Endothelial cell of umbilical vein (primary cell): Measurements from ENCODE around the gene VAV2. TPM values are rescaled to one million over a fixed set of nuclear protein-coding genes. Genes with fewer than 3 reads are reported as not detected.

Experiments
- BruUV-seq: library from RNA; stranded (reverse); fragments of 400-500 nt; replicated peaks from 2 replicates; lab custom pipeline; 2021; lab: Mats Ljungman, UMichigan
- CTCF ChIA-PET: fragments of 300-600, 350-600 bp; sonication (Branson Sonifier 250); formaldehyde crosslinking; loops from one replicate; lab custom pipeline; 2021; ENCODE audit warnings: antibody characterized with exemption, inconsistent platforms; lab: Charles Lee
- POLR2A ChIA-PET: fragments of 300-600, 350-600 bp; sonication (Branson Sonifier 250); formaldehyde crosslinking; loops from one replicate; lab custom pipeline; 2021; ENCODE audit warnings: antibody characterized with exemption, inconsistent platforms; lab: Charles Lee
- DNase-seq: peaks from one replicate; pipeline ENCODE4 v3.0.0-alpha.2; 2011; ENCODE audit warnings: low read depth, low spot score
- FAIRE-seq: peaks from 2 replicates; lab custom pipeline; 2011; peaks lifted over from hg19 to GRCh38; lab: Jason Lieb, UNC
- H2AFZ ChIP-seq: 2 replicates; pipeline ENCODE4 v1.6.0; 2012; ENCODE audit warnings: low read depth, low read length, control low read depth, inconsistent platforms
- H3K27ac ChIP-seq: 2 replicates; pipeline ENCODE4 v1.5.1; 2011; ENCODE audit warnings: low read depth, mild to moderate bottlenecking, control low read depth, low read length, moderate library complexity; ENCODE audit not compliant: insufficient read depth
- H3K27me3 ChIP-seq, 2 experiments: 2 replicates each; pipeline versions ENCODE4 v1.6.0 to v1.6.1; 2011; ENCODE audit warnings: low read length in 2 of 2, mixed read lengths in 1 of 2; ENCODE audit not compliant: control insufficient read depth in 2 of 2, insufficient read depth in 2 of 2
- H3K36me3 ChIP-seq, 2 experiments: 2 replicates in 1 of 2; 3 replicates in 1 of 2; pipeline ENCODE4 v1.5.1; 2011; ENCODE audit warnings: low read length in 2 of 2, mild to moderate bottlenecking in 1 of 2, moderate library complexity in 1 of 2; ENCODE audit not compliant: control insufficient read depth in 2 of 2, insufficient read depth in 2 of 2; ENCODE audit errors: extremely low read depth in 1 of 2
- H3K4me1 ChIP-seq: 3 replicates; pipeline ENCODE4 v1.5.1; 2011; ENCODE audit warnings: mild to moderate bottlenecking, low read length; ENCODE audit not compliant: control insufficient read depth, insufficient read depth; ENCODE audit errors: extremely low read depth
- H3K4me2 ChIP-seq: 2 replicates; pipeline ENCODE4 v1.6.1; 2011; ENCODE audit warnings: low read length, control low read depth, mixed read lengths; ENCODE audit not compliant: insufficient read depth
- H3K4me3 ChIP-seq, 3 experiments: fragments of 200-600 bp in 1 of 3; sonication (generic), shearing (Covaris generic) in 1 of 3; replicated peaks in 1 of 3; 2 replicates each; pipeline ENCODE4 v1.5.1; 2011 to 2016; ENCODE audit warnings: control low read depth in 3 of 3, low read length in 3 of 3, mild to moderate bottlenecking in 2 of 3, inconsistent platforms in 1 of 3, low read depth in 1 of 3, moderate library complexity in 1 of 3; ENCODE audit not compliant: insufficient read depth in 1 of 3
- H3K79me2 ChIP-seq: 2 replicates; pipeline ENCODE4 v1.6.0; 2012; ENCODE audit warnings: low read length, inconsistent platforms; ENCODE audit not compliant: control insufficient read depth, insufficient read depth
- H3K9ac ChIP-seq: replicated peaks from 2 replicates; pipeline ENCODE3; 2011; ENCODE audit warnings: low read length, control low read depth; ENCODE audit not compliant: insufficient read depth; ENCODE audit errors: extremely low read depth
- H3K9me1 ChIP-seq: replicated peaks from 3 replicates; pipeline ENCODE4 v1.6.0; 2011; ENCODE audit warnings: mild to moderate bottlenecking, low read length; ENCODE audit not compliant: control insufficient read depth, insufficient read depth; ENCODE audit errors: extremely low read depth
- H3K9me3 ChIP-seq: replicated peaks from 2 replicates; pipeline ENCODE4 v1.5.1; 2012; ENCODE audit warnings: low read length, inconsistent platforms; ENCODE audit not compliant: control insufficient read depth, insufficient read depth
- H4K20me1 ChIP-seq: replicated peaks from 2 replicates; pipeline ENCODE3; 2011; ENCODE audit warnings: mild to moderate bottlenecking, low read length; ENCODE audit not compliant: control insufficient read depth, insufficient read depth; ENCODE audit errors: extremely low read depth
- CTCF ChIP-seq, 2 donors: IDR thresholded peaks; 1 replicate in 1 of 2; 2 replicates in 1 of 2; pipeline ENCODE4 v1.5.1; 2011; ENCODE audit warnings: low read length in 2 of 2, mild to moderate bottlenecking in 2 of 2, moderate library complexity in 2 of 2, control low read depth in 1 of 2, inconsistent platforms in 1 of 2, low read depth in 1 of 2; ENCODE audit not compliant: insufficient read depth in 1 of 2; ENCODE audit errors: extremely low read depth in 1 of 2
- EZH2 ChIP-seq: IDR thresholded peaks from 2 replicates; pipeline ENCODE4 v1.6.1; 2012; ENCODE audit warnings: borderline replicate concordance, low read depth, mild to moderate bottlenecking, moderate library complexity, low read length, inconsistent platforms; ENCODE audit not compliant: severe bottlenecking
- JUN ChIP-seq: IDR thresholded peaks from 2 replicates; pipeline ENCODE4 v1.6.1; 2011; ENCODE audit warnings: borderline replicate concordance, low read depth; ENCODE audit not compliant: insufficient read length, insufficient read depth
- MYC ChIP-seq: IDR thresholded peaks from one replicate; pipeline ENCODE4 v1.6.1; 2011; ENCODE audit warnings: mild to moderate bottlenecking, low read depth, low read length
- POLR2AphosphoS5 ChIP-seq: IDR thresholded peaks from 2 replicates; pipeline ENCODE4 v1.6.1; 2012; ENCODE audit warnings: low read depth, mild to moderate bottlenecking, control low read depth, low read length, moderate library complexity; ENCODE audit not compliant: insufficient read depth
- dilution Hi-C: fragments of 300-500 bp; cut with MboI; formaldehyde crosslinking; loops from one replicate; pipeline ENCODE4 v1.15.0; 2019; ENCODE audit warnings: low sequenced_read_pairs; ENCODE audit not compliant: extremely low pct_ligation_motif_present
- intact Hi-C: fragments of 100-400 bp; cut with micrococcal nuclease; formaldehyde crosslinking; loops from one replicate; pipeline ENCODE4 v1.10.0; 2022
- polyA plus RNA-seq, 4 experiments: library from polyadenylated mRNA; depleted of rRNA in 3 of 4; stranded (reverse) in 3 of 4; unstranded in 1 of 4; fragments of >200 nt; gene quantifications; 2 replicates each; pipeline versions ENCODE4 v1.2.1 to v1.2.3, GENCODE V29; 2011 to 2012; ENCODE audit warnings: missing spikeins in 1 of 4
- total RNA-seq: library from RNA; stranded (reverse); gene quantifications from 2 replicates; pipeline ENCODE4 v1.2.3, GENCODE V29; 2021

The VAV2 gene
- total and polyA plus RNA-seq, 2 donors (not counting 3 experiments of a cell fraction or from before 2014, with no cell fraction given): 10.6 to 30.6 TPM

- DNase-seq (no peak), FAIRE-seq (no peak)
- no peaks in the 10 kb centered on the region for H3K36me3 ChIP-seq
- ChIA-PET POLR2A (interaction anchor here (0.5 to 1.4 kb wide), 3 partner anchors 31 to 211 kb away, joined by 3 to 6 read pairs (median 5); no protein-coding TSS in a partner anchor), CTCF (interaction anchor here (0.8 to 5.5 kb wide), 34 partner anchors 12 to 461 kb away, joined by 3 to 232 read pairs (median 6); partner anchors contain the start of genes BRD3OS and SARDH)
- H3K79me2 ChIP-seq: peaks cover 28% of the 10 kb centered on the region
- H3K9me1 ChIP-seq: no peaks in the 10 kb centered on the region
- no peak overlapping the region for H2AFZ ChIP-seq
- H3K4me1 ChIP-seq: peaks cover 15% of the 10 kb centered on the region
- H3K4me2 ChIP-seq: peak overlapping the region; percentile 82
- no TSS peak for BruUV-seq
- dilution Hi-C loops: no loop called here
- no peaks in the 10 kb centered on the region for H3K27me3 ChIP-seq
- no peaks in the 10 kb centered on the region for H4K20me1 ChIP-seq
- TF ChIP-seq POLR2AphosphoS5: no peak
- intact Hi-C loops: loop anchor here (1.0 to 5.0 kb wide), 8 partner anchors 31 to 460 kb away; partner anchors contain the start of gene BRD3OS
- H3K9ac ChIP-seq: peak overlapping the region; percentile 69
- no peaks in the 10 kb centered on the region for H3K9me3 ChIP-seq
- H3K4me3 ChIP-seq: peak overlapping the region in 2 of 3 experiments; percentile 51 to 67
- no peak overlapping the region for H3K27ac ChIP-seq
Measured at GRCh38 chr9:133993635-133994253, 1.6 kb upstream of the VAV2 start.

DNA sequence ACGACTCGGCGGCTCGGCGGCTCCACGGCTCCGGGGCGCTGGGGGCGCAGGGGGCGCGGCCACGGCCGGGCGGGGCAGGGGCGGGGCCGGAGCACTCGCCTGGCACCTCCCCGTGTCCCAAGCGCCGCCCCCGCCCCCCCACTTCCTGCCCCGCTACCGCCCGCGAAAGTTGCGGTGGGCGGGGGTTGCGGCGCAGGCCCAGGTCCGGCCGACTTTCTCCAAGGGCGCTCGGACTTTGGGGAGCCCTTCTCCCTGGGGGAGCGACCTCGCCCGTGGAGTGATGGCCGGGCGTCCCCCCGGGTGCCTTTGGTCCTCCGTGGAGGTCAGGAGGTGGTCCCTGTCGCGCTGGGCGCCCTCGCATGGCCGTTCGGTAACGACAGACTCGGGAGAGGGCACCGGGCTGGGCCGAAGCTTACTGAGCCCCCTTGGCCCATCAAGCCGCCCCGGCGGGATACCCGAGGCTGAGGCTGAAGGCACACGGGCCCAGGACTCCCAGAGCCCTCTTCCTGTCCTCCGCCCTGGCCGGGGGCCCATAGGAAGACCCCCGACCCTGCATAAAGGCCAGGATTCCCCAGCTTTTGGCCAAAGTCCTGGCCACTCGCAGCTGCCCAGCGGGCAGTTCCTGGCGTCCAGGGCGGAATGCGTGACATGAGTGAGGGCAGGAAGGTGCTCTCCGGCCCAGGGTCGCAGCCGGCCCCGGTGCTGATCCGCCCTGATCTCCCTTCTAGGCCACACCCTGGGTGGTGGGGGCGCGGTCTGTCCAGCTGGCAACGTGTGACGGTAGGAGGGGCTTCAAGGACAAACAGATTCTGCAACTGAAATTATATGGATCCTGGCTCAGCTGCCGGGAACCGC lies 883 bp upstream of the VAV2 start:
- DNase-seq: peak; percentile 70
- intact Hi-C loops (loop anchor here (2.0 to 5.0 kb wide), 3 partner anchors 32 to 146 kb away; partner anchors contain the start of gene BRD3OS), dilution Hi-C loops (no loop called here)
- peak overlapping the region; percentile 82 for H3K4me2 ChIP-seq
- peak overlapping the region; percentile 85 for H2AFZ ChIP-seq
- peaks cover 36% of the 10 kb centered on the region for H3K79me2 ChIP-seq
- H3K9me1 ChIP-seq: no peaks in the 10 kb centered on the region
- H3K4me3 ChIP-seq: peak overlapping the region; percentile 51 to 70 (median 67)
- ChIA-PET CTCF (interaction anchor here (0.8 to 5.5 kb wide), 32 partner anchors 14 to 460 kb away, joined by 3 to 232 read pairs (median 6); partner anchors contain the start of genes BRD3OS and SARDH), POLR2A (interaction anchor here (1.0 to 1.4 kb wide), 2 partner anchors 204 to 210 kb away, joined by 3 to 6 read pairs; no protein-coding TSS in a partner anchor)
- H3K27ac ChIP-seq: peak overlapping the region; percentile 76
- peaks cover 15% of the 10 kb centered on the region for H3K4me1 ChIP-seq
- BruUV-seq: no TSS peak
- peak; percentile 95 for FAIRE-seq
- no peaks in the 10 kb centered on the region for H4K20me1 ChIP-seq
- H3K27me3 ChIP-seq: no peaks in the 10 kb centered on the region
- peak overlapping the region; percentile 69 for H3K9ac ChIP-seq
- H3K9me3 ChIP-seq: no peaks in the 10 kb centered on the region
- H3K36me3 ChIP-seq: no peaks in the 10 kb centered on the region
- peak; percentile 25 to 61 for TF ChIP-seq CTCF (IDR thresholded peaks at IDR 0.05; ENCODE audit: extremely low read depth in 1 of 2, insufficient read depth in 1 of 2, low read depth in 1 of 2, low read length in 2 of 2)
- TF ChIP-seq JUN: no peak
- no peak for TF ChIP-seq POLR2AphosphoS5
- no peak for TF ChIP-seq EZH2
- TF ChIP-seq MYC: no peak
